GM19397 (cell line): ENCODE data around the gene NCBP3.
"Not testable (repeated sequence)": the region's sequence is repeated elsewhere in the genome, so short reads cannot be mapped to it uniquely, and the experiment has no call there.

ENCODE experiments used
- ATAC-seq: cut with Tn5 transposase; IDR thresholded peaks from one replicate; pipeline ENCODE4 v1.9.1; 2021; ENCODE audit warnings: mild to moderate bottlenecking, moderate library complexity; ENCODE audit not compliant: unreplicated experiment

NCBP3 gene

GRCh38 chr17:3848229-3848835, 2.3 kb upstream of the NCBP3 start:
- ATAC-seq, result no peak

GRCh38 chr17:3847165-3847670, 1.2 kb upstream of the NCBP3 start:
- ATAC-seq, result no peak

- ATAC-seq, result no peak
These were observed 555 bp upstream of the NCBP3 start for GRCh38 chr17:3846437-3847164.

- ATAC-seq, result no peak
These were observed 790 bp downstream of the NCBP3 start for GRCh38 chr17:3845291-3845620.

- ATAC-seq, result not testable (repeated sequence)
These were observed 1.5 kb downstream of the NCBP3 start for GRCh38 chr17:3844556-3844955.

GRCh38 chr17:3843935-3844516, 2.0 kb downstream of the NCBP3 start:
- no peak for ATAC-seq

- ATAC-seq, result no peak
These were observed 7.8 kb downstream of the NCBP3 start for GRCh38 chr17:3838206-3838605.

- ATAC-seq, result no peak
These were observed 9.5 kb downstream of the NCBP3 start for GRCh38 chr17:3836551-3836950.

GRCh38 chr17:3835410-3836229, 10.4 kb downstream of the NCBP3 start:
- ATAC-seq, result no peak

GRCh38 chr17:3834811-3835210, 11.2 kb downstream of the NCBP3 start:
- no peak for ATAC-seq

GRCh38 chr17:3828852-3829232, 17.2 kb downstream of the NCBP3 start:
- no peak for ATAC-seq

- no peak for ATAC-seq
These were observed 17.7 kb downstream of the NCBP3 start for GRCh38 chr17:3828151-3828851.

- ATAC-seq, result no peak
These were observed 18.8 kb downstream of the NCBP3 start for GRCh38 chr17:3827124-3827773.

GRCh38 chr17:3826191-3826590, 19.9 kb downstream of the NCBP3 start:
- ATAC-seq, result no peak

GRCh38 chr17:3821101-3821500, 24.9 kb downstream of the NCBP3 start:
- ATAC-seq, result no peak

GRCh38 chr17:3818786-3819185, 27.3 kb downstream of the NCBP3 start:
- ATAC-seq, result no peak

- ATAC-seq, result no peak
These were observed 28.0 kb downstream of the NCBP3 start for GRCh38 chr17:3817851-3818605.

- ATAC-seq, result no peak
These were observed 30.1 kb downstream of the NCBP3 start for GRCh38 chr17:3815925-3816324.

GRCh38 chr17:3815122-3815521, 30.9 kb downstream of the NCBP3 start:
- no peak for ATAC-seq

- no peak for ATAC-seq
These were observed 31.7 kb downstream of the NCBP3 start for GRCh38 chr17:3814361-3814760.
